Nephron progenitor cell (in vitro differentiated cells): ENCODE measurements around the gene RNASEH2B.

Experiments used
- DNase-seq: peaks from one replicate; pipeline ENCODE4 v3.0.0; 2021
- H3K27ac Mint-ChIP-seq: 2 replicates; pipeline ENCODE4 v1.8.0; 2021; ENCODE audit warnings: mild to moderate bottlenecking, moderate library complexity, mixed read lengths
- H3K27me3 Mint-ChIP-seq: 2 replicates; pipeline ENCODE4 v1.8.0; 2021; ENCODE audit warnings: mild to moderate bottlenecking, low read depth, mixed read lengths; ENCODE audit not compliant: poor library complexity
- H3K36me3 Mint-ChIP-seq: 2 replicates; pipeline ENCODE4 v1.8.0; 2021; ENCODE audit warnings: low read depth, mixed read lengths
- H3K4me1 Mint-ChIP-seq: 2 replicates; pipeline ENCODE4 v1.8.0; 2021; ENCODE audit warnings: mixed read lengths
- H3K4me3 Mint-ChIP-seq: 2 replicates; pipeline ENCODE4 v1.8.0; 2021; ENCODE audit warnings: mild to moderate bottlenecking, moderate library complexity, mixed read lengths
- H3K9me3 Mint-ChIP-seq: 2 replicates; pipeline ENCODE4 v1.8.0; 2021; ENCODE audit warnings: mild to moderate bottlenecking, moderate library complexity, mixed read lengths
- CTCF ChIP-seq: fragments of 200-600 bp; sonication (generic); IDR thresholded peaks from 2 replicates; pipeline ENCODE4 v1.5.0; 2021; ENCODE audit warnings: antibody characterized with exemption

RNASEH2B gene

DNA sequence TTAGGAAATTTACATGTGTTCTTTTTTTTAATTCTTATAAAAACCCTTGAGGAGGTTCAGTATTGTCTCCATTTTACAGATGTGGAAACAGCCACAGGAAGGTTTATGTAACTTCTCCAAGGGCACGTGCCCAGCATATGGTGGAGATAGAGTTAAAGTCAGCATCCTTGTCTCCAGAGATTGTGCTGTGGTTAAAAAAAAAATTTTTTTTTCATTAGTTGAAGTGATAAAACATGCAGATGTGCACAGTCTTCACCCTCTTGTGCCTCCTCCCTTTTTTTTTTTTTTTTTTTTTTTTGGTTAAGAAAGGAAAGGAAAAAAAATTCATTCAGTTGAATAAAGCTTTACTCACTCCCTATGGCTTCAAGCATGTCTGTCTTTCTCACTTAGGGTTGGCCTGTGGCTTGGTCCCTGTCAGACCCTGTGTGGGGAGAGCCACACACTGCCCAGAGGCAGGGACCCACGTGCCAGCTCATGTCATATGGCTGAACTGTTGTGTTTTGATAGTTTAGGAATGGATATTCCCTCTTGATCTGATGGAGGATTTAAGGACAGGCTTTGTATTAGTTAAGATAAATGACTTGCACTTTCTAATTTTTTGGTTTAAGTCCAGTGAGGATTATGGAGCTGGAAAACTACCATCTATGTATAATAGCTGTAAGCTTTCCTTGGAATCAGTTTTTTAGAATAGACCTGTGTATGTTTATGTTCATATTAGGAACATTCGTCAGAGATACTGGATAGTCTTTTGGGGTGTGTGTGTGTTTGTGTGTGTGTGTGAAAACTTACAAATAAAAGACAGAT lies 19.3 kb downstream of the RNASEH2B start:
- H3K27me3 Mint-ChIP-seq, result peaks cover 3% of the 10 kb centered on the region
- TF ChIP-seq CTCF, result no peak
- H3K27ac Mint-ChIP-seq, result no peak overlapping the region
- peaks cover 46% of the 10 kb centered on the region for H3K36me3 Mint-ChIP-seq
- peaks cover 25% of the 10 kb centered on the region for H3K9me3 Mint-ChIP-seq
- H3K4me3 Mint-ChIP-seq, result no peak overlapping the region
- no peak for DNase-seq
- H3K4me1 Mint-ChIP-seq, result no peaks in the 10 kb centered on the region

GRCh38 chr13:50932091-50932490 lies 22.5 kb downstream of the RNASEH2B start:
- no peak overlapping the region for H3K27ac Mint-ChIP-seq

DNA sequence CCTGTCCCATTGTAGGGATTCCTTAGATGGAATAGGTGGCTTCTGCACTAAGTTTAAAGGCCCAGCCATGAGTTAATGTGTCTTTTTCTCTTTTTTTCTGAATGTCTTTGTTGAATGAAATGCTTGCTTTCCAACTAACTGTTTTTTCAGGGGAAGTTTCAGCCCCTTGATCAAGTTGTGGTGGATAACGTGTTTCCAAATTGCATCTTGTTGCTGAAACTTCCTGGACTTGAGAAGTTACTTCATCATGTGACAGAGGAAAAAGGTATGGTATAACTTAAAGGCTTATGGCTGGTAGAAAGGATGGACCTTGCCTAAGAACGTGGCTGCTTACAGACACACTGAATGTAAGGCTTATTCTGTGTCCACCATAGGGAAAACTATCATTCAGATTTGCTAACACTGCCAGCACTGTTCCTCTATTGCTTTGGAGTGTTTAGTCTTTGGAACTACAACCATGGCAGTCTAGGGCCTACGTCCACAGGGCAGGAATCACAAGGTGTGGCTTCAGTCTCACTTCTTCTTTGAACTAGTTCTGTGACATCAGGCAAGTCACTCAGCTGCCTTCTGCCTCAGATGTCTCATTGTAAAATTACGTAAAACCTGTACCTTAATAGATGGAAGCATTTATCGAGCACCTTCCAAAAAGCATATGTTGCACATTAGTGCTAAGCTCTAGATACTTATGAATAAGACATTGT lies 25.3 kb downstream of the RNASEH2B start:
- Mint-ChIP-seq H3K9me3 (peaks cover 31% of the 10 kb centered on the region), H3K36me3 (peaks cover 72% of the 10 kb centered on the region), H3K4me3 (no peak overlapping the region), H3K4me1 (no peaks in the 10 kb centered on the region), H3K27me3 (no peaks in the 10 kb centered on the region), H3K27ac (no peak overlapping the region)
- DNase-seq, result no peak
- no peak for TF ChIP-seq CTCF

More at GRCh38 chr13:50932091-50932490, 22.5 kb downstream of the RNASEH2B start:
- no peak overlapping the region for H3K4me3 Mint-ChIP-seq
- H3K36me3 Mint-ChIP-seq, result peaks cover 53% of the 10 kb centered on the region
- DNase-seq, result no peak
- TF ChIP-seq CTCF, result no peak
- H3K4me1 Mint-ChIP-seq, result no peaks in the 10 kb centered on the region
- peaks cover 14% of the 10 kb centered on the region for H3K9me3 Mint-ChIP-seq
- H3K27me3 Mint-ChIP-seq, result no peaks in the 10 kb centered on the region

GRCh38 chr13:50936679-50937078 lies 27.1 kb downstream of the RNASEH2B start:
- H3K4me3 Mint-ChIP-seq, result no peak overlapping the region
- H3K4me1 Mint-ChIP-seq, result peaks cover 5% of the 10 kb centered on the region
- DNase-seq, result no peak
- H3K27ac Mint-ChIP-seq, result no peak overlapping the region
- TF ChIP-seq CTCF, result no peak
- peaks cover 74% of the 10 kb centered on the region for H3K36me3 Mint-ChIP-seq
- H3K27me3 Mint-ChIP-seq, result no peaks in the 10 kb centered on the region
- peaks cover 31% of the 10 kb centered on the region for H3K9me3 Mint-ChIP-seq

DNA sequence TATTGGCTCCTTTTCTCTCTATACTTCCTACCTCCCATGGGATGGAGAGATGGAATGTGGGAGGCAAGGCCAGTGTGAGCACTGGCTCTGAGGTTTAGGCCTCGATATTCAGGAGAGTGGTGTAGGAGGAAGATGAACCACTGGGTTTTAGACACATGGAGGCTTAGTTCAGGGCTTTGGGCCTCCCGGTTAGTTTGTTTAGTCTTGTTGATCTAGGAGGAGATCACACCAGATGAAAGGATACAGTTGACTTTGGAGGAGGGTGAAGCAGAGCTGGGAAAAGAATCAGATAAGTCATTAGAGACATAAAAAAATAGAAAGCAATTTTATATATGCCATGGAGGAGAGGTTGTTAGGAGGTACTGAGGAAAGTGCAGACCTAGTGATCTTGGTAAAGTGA lies 30.9 kb downstream of the RNASEH2B start:
- H3K9me3 Mint-ChIP-seq, result peaks cover 29% of the 10 kb centered on the region
- peaks cover 71% of the 10 kb centered on the region for H3K36me3 Mint-ChIP-seq
- no peak overlapping the region for H3K4me3 Mint-ChIP-seq
- H3K27ac Mint-ChIP-seq, result no peak overlapping the region
- peaks cover 5% of the 10 kb centered on the region for H3K4me1 Mint-ChIP-seq
- DNase-seq, result no peak
- H3K27me3 Mint-ChIP-seq, result no peaks in the 10 kb centered on the region
- no peak for TF ChIP-seq CTCF
